Glomerular visceral epithelial cell (primary cell): ENCODE data around the gene ELF4.

Experiments
- DNase-seq: peaks from one replicate; pipeline ENCODE4 v3.0.0-alpha.2; 2016; ENCODE audit errors: extremely low spot score

Gene ELF4

DNA sequence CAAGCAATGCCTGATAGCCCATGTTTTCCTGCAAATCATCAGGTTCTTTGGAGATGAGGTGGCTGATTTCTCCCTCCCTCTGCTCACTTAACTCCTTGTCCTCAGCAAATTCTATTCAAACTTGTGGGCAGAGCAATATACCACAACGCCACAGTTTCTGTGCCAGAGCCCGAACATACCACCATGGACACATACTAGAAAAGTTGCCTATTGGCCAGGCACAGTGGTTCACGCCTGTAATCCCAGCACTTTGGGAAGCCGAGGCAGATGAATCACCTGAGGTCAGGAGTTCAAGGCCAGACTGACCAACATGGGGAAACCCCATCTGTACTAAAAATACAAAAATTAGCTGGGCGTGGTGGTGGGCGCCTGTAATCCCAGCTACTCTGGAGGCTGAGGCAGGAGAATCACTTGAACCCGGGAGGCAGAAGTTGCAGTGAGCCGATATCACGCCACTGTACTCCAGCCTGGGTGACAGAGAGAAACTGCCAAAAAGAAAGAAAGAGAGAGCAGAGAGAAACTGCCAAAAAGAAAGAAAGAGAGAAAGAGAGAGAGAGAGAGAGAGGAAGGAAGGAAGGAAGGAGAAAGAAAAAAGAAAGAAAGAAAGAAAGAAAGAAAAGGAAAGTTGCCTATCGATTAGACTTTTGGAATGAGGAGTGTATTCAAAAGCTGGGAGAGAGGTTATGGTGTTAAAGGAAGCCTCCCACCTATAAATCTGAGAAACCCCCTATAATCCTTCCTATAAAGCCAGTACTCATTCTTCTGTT is 5.0 kb upstream of the ELF4 start:
- DNase-seq = peak; percentile 84

DNA sequence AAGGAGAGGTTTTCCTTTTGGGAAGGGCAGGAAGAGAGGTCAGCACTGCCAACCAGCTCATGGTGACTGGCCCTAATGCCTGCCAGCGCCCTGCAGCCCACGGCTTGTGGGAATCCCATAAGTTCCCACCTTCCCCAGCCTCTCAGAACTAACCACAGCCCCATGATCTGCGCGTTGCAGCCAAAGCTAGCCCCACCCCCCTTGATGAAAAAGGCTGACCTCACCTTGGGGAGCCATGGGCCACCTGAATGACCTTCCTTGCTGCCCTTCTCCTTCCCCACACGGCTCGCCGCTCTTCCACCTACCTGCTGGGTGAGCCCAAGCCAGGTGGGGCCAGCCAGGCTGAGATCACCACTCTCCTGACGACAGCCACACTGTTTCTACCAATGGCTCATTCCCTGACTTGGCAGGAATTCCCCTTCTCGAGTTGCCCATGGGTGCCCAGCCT is 3.9 kb upstream of the ELF4 start:
- DNase-seq = peak; percentile 64

DNA sequence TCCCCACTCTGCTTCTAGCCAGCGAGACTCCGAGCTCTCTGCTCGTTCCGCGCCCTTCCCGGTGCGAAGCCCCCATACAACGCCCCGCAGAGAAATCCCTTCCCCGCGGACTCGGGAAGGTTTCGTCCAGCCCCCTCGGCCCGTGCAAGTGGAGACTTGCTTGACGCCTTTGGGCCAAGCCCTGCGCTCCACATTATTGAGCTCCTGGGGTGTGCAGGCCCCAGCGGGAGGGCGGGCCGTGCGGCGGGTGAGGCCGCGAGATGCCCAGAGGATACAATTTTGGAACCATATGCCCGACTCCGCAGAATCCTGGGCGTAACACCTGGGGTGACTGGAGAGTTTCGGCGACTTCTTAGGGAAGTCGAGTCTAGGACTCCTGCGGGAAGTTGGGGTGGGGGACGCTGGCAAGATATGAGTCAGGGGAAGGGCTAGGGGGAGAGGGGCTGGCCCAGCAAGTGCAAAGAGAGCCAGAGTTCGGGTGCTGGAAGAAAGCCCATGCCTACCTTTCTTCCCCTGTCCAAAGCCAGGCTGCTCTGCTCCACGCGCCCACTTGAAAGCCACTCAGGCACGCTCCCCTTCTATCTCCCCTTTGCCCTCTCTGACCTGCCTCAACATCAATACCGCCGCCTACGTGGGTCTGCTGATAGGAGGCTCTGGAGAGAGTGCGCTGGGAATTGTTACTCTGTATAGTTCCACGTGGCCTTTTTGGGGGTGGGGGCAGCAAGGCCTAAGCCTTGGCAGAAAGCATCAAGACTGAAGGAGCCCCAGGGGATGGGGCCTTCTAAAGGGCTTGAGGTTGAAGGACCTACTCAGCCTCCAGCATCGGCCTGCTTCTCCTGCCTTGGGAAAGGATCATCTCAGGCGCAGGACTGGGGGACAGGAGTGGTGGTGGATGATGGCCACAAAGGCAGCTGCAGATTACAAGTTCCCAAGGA is 1.2 kb upstream of the ELF4 start:
- no peak for DNase-seq

DNA sequence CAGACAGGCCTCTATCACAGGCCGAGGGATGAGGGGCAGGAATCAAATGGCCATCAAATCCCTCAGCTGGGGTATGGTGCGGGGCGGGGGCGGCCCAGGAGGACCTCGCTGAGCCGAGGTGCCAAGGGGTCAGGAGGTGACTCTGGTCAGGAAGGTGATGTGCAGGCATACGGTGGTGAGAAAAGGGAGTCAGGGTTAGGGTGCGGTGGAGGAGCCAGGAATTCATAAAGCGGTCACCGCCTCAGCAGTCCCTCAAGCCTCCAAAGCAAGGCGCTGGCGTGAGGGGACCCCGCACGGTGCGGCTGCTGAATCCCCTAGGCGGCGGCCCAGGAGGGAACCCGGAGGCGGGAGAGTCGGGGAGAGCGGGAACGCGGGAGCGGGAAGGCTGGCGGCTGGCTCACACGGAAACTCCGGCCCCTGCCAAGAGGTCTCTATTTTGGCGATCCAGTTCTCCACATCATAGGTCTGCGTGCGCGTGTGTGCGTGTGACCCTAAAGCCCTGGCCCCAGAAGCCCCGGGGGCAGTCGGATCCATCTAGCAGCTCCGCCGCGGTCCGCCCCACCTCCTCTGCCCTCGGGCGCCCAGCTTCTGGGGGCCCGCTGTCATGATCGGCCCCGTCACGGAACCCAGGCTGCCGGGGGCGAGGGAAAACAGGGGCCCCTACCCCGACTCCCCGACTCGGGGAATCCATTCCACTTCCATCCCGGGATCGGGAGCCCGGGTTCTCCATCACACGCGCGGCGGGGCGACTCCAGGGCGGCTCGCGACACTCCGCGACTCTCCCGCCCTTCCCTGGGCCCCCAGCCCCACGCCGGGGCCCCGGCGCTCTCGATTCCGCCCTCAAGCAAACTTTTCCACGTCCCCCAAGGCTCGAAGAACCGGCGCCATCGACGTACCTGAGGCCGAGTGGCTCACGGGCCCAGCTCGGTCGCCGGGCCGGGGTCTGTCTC is 593 bp downstream of the ELF4 start:
- DNase-seq = no peak

DNA sequence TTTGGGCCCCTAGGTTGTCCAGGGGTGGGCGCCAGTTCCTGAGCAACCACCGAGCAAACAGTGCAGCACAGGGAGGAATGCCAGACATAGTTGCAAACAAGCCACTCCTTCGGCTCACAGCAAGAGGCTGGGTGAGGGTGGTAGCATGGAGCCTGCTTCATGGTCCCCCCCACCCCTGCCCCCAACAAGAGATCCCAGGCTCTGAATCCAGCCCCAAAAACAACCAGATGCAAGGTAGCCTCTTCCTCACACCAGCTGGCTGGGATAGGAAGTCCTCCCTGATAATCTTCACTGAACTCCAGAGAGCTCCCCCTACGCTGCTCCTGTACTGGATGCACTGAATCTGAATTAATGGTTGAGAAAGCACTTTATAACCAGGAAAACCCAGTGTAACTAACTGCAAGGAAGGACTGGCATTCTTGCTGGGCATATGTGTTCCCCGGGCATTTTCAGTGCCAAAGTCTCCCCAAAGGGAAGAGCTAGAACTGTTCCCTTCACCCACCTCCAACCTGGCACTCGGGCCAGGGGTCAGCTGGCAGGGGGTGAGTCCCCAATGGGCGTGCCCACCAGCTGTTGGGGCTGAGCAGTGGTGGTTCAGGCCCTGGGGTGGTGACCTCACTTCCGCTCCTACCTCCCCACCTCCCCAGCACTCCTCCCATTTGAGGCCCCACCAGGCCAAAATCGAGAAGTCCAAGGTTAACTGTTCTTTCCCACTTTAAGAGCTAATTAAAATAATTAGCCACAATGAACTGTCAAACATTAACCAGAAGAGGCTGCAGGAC is 1.5 kb downstream of the ELF4 start:
- peak; percentile 59 for DNase-seq

DNA sequence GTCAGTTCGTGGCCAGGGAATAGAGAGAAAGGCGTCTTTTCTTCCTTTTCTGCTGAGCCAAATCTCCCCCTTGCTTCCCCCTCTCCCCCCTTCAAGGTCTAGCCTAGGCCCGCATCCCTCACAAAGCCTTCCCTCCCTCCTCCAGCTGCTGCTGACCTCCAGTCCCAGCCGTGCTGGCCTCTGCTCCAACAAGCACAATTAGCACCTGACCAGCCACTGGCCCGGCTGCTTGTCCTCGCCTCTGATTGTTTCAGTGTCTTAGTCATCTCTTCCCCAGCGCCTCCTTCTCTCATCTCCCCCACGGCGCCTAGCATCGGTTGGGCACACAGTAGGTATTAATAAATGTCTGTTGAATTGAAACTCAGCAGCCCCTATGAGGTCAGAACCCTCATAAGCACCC is 4.2 kb downstream of the ELF4 start:
- DNase-seq = no peak

DNA sequence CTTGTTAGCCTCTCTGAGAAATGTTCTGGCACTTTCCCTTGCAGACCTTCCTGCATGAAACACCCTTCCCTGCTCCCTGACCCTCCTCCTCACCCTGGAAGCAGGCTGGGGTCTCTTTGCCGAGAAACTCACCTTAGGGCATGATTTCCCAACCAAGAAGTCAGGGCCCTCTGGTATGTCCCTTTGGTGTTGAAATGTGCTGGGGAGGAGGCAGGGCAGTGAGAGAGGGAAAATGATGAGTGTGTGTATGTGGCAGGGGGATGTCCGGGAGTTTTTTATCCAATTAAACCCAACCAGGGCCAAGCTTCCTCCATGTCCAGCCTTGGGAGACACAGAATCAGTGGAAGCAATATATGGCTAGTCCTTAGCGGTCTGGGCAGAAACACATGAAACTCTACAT is 5.1 kb downstream of the ELF4 start:
- DNase-seq = no peak

DNA sequence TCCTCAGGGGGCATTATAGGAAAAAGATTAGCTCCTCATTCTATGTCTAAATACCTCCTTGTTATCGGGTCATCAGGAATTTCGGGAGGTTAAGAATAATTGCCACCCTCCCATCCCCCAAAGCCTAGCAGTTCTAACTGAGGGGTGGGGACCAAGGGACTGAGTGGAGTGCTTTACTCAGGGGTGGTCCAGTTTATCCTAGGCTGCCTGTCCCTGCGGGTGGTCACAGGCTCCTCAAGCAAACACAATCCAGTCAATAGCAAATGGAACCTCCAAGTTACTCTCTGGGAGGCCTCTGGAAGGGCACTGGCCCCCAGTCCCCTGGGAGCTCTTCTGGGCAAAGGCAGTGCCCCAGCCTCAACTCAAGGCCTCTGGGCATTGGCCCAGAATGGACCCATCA is 6.7 kb downstream of the ELF4 start:
- DNase-seq = no peak

DNA sequence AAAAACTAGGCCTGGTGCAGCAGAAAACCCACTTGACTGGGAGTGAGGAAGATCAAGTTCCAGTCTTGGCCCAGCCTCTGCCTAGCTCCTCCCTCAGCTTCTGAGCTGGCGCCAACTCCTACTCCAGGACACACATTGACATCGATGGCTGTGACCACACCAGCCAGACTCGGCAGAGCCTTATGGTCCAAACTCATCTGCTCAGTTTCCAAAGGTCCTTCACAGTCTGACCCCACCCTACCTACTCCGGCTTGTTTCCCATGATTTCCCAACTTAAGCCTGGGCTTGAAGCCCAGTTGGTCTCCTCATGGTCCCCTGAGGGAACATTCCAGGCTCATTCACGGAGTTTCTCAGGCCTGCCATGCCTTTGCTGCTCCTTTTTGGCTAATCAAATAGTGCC is 10.1 kb downstream of the ELF4 start:
- no peak for DNase-seq

DNA sequence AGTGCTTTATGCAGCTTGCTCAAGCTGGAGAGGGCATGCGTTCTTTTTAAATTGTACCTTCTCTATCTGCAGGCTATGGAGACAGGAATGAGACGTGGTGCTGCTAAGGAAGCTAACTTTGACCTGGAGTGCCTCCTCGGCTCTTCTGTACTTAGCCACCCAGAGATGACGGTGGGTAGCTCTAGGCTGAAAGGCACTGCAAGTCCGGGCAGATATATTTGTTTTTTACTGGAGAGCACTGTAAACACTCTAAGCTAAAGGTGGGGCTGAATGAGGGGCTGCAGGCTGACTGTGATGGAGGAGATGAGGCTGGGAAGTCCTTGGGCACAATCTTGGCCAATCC is 12.1 kb downstream of the ELF4 start:
- no peak for DNase-seq

DNA sequence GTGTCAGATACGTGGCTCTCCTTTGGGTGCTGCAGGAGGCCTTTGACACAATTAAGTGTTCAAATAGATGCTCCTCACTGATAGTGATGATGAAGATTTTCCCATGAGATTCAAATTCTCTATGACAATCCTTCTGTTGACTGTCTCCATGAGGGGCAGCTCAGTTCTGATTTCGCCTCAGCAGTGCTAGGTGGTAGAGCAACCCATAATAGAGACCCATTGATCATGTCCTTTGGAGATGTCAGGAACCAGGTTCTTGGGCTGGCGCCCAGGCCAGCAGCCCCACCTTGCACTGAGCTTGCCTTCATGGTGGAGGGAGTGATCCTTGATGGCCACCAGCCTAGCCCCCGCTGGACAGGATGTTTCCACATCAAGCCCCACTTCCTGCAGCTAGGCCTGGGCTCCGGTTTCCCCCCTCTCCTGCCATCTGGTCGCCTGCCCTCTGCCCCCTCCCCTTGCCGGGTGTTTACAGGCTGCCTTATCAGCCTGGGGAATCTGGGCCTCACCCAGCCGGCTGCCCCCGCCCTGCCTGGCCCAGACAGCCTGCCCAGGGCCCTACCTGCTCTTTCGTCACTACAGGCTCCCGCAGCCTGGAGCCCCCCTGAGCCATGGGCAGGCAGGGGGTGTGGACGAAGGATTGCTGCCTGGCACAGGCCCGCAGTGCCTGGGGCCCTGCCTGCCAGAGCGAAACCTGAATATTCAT is 12.6 kb downstream of the ELF4 start:
- no peak for DNase-seq

DNA sequence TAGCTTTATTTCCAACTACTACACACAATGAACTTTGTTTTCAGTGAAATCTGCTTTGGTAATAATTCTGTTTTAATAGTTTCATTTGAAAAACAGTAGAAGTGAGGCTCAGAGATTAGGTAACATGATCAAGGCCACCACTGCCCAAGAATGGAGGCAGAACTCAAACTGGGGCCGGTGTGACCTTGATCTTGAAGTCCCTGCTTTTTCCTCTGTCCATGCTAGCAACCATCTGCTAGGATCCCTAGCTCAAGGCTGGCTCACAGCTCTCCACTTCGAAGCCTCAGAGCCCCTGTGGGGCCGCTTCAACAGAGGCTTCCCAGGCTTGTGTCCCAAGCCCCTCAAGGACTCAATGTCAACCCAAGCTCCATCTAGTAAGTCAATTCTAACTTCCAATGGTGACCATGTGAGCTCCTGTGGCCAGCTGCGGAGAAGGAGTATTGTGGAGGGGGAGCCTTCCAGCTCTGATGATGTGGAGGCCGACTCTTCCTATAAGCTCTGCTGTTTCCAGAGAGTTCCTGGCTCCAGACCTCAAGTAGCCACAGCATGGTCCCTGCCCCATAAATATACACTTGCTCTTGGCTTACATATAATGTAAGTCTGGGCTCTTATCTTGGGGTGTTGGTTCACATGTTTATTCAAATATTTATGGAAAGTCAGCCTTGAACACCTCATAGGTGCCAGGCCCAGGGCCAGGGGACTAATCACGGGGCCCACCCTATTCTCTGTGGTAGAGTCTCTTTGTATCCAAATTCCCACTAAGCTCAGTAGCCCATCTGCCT is 14.9 kb downstream of the ELF4 start:
- DNase-seq = no peak

DNA sequence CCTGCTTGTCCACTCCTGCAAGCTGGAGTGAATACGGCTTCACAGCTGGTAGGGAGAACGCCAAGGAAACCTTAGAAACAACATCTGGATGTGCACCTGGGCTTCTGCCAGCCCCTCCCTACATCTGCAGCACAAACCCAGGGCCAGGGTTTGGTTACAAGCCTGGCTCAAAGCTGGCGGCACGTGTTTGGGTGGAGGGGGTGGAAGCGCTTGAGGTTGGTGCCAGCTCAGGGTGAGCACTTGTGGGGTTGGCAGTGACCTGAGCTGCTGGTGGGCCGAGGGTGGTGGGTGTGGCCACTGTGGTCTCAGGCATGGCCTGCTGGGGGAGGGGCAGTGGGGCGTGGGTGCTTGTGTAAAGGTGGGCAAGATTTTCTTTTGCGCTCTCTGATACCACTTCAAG is 15.6 kb downstream of the ELF4 start:
- DNase-seq = no peak

DNA sequence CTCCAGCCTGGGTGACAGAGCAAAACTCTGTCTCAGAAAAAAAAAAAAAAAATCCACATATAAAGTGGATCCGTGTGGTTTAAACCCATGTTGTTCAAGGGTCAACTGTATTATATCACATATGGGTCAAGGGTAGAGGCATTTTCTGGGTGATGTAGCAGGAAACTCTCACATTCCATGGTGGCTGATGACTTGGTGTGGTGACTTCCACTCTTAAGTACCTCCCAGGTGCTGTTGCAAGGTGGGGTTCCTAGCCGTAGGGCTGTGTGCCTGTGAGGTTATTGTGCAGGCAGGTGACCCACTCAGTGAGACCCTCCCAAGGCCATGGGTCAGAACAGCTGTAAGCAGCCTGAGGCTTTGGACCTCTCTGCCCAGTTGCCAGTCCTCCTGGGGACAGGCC is 17.0 kb downstream of the ELF4 start:
- no peak for DNase-seq

DNA sequence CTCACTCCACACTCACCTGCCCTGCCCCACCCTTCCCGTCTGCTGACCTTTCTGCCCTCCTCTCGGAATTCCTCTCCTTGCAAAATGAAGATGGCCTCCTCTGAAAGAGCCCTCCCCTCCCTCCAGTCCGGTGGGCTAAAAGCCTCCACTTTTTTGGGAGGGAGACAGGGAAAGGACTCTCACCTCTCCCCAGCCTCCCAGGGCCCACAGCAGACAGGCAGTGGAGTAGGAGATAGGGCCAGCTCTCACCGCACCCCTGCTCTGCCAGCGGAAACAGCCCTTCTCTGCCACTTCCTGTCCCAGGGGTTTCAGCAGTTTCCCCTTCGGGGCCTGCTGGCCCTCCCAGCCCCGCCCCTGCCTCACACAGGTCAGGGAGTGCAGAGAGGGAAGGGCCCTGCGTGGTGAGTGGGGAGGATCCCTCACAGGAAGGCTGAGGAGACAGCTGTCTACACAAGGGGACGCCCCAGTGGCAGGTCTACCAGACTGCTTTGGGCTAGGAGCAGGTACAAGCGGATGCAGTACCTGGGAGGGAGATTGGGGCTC is 18.2 kb downstream of the ELF4 start:
- DNase-seq = no peak

DNA sequence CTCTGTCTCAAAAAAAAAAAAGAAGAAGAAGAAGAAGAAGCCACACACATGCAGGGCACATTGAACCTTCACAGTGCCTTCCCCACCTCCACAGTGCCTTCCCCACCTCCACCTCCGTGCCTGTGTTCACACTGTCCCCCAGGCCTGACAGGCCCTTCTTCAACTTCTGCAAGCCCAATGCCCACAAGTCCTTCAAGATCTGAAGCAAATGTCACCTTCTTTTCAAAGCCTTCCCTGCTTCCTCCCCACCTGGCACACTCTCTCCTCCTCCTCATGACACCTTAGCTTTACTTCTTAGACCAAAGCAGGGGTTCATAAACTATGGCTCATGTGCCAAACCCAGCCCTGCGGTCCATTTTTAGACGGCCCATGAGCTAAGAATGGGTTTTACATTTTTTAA is 19.9 kb downstream of the ELF4 start:
- no peak for DNase-seq

DNA sequence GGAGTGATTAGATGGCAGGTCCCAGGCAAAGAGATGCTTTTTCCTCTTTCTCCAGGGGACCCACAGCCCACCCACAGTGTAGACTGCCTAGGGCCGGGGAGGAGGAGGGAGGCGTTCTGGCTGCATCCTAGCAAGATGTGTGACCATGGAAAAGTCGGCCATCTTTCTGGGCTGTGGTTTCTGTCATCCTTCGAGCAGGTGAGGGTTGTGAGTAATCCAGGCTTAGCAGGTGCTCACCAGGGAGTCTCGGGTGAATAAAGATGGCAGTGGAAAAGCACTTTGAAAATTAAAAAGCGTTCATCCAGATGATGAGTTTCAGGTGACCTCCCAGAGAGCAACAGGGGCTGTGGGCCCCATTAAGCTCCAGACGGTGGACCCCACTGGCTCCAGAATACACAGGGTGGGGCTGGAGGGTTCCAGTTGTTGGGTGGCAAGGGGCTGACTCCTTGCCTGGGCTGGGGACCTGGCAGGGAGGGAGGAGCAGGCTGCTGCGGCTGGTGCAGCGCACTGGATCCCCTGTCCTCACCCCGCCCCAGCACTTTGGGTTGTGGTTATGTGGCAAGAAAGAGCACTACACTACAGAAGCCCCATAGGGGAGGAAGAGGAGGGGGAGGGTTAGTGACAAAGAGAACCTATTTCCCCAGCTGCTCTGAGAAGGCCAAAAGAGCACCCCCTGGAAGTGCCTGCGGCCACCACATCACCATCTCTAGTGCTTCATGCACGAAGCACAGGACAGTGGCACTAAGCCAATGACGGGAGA is 23.7 kb downstream of the ELF4 start:
- no peak for DNase-seq

DNA sequence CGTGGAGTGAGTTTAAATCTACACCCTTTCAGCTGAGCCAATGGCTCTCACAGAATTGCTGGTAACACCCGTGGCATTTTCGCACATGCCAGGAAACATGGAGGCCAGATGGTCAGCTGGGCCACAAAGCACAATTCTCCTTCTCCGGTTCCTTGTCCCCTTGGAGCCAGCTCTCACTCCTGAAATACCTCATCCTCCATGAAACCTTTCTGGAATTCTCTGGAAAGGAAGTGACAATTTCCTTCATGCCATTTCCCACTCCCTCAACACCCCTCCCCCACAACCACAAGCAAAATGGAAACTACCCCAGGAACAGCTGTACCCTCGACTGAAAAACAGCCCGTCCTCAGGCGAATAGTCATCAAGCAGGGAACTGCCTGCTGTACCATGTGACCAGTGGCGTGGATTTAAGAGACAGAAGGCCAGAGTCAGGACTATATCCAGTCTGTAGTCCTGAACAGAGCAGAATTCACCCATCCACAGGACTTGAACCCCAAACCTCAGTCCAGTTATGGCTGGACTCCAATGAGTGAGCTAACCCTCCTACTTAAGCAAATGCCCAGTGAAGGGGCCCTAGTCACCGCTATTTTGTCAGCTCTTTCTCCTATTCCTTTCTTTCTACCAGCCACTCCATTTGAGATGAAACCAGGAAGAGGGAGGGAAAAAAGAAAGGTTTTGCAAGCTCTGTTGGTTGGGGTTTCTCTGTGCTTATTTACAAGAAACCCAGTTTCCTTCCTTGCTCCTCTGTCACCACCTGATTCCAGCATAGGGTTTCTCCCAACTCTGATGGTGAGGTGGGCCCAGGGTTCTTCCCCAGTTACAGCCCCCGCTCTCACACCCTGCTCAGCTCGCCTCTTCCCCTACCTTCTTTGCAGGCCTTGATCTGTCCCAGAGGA is 24.5 kb downstream of the ELF4 start:
- no peak for DNase-seq
